ENCODE data around the gene RASSF8. TPM values are rescaled to one million over a fixed set of nuclear protein-coding genes. Genes with fewer than 3 reads are reported as not detected.

The RASSF8 gene
- total and polyA plus RNA-seq, 2 experiments from 2014 or later, result 11.5 to 30.6 TPM

GRCh38 chr12:25979059-25979458 is 20.6 kb downstream of the RASSF8 start:
- H3K9me2 ChIP-seq (ENCODE audit: insufficient read depth), result no peaks in the 10 kb centered on the region
- no peak overlapping the region for H3K4me3 ChIP-seq
- no peaks in the 10 kb centered on the region for H3F3A ChIP-seq (replicated peaks; ENCODE audit: low read depth)
- peaks cover 100% of the 10 kb centered on the region for H3K79me2 ChIP-seq (replicated peaks; ENCODE audit: insufficient read depth)
- Mint-ChIP-seq H3K4me3 (no peak overlapping the region), H3K4me1 (peaks cover 25% of the 10 kb centered on the region), H3K27ac (no peak overlapping the region), H3K9me3 (no peaks in the 10 kb centered on the region), H3K27me3 (ENCODE audit: insufficient read depth, low read depth, poor library complexity) (no peaks in the 10 kb centered on the region), H3K36me3 (ENCODE audit: low read depth) (no peaks in the 10 kb centered on the region)
- H3K27me3 ChIP-seq (ENCODE audit: insufficient read depth), result no peaks in the 10 kb centered on the region
- no peak for DNase-seq (ENCODE audit: low spot score)
- TF ChIP-seq ZNF331 (CRISPR knock-in tag; IDR thresholded peaks at IDR 0.05; ENCODE audit: low read depth) (no peak), POLR2AphosphoS5 (IDR thresholded peaks at IDR 0.05; ENCODE audit: low read depth) (no peak), JUNB (IDR thresholded peaks at IDR 0.05; ENCODE audit: unreplicated experiment) (no peak), ZNF462 (CRISPR knock-in tag; IDR thresholded peaks at IDR 0.05) (0 out of 2 replicates have a peak, but pooled peaks have one; percentile 9), REST (IDR thresholded peaks at IDR 0.05; ENCODE audit: unreplicated experiment) (no peak), CREB1 (CRISPR knock-in tag; IDR thresholded peaks at IDR 0.05; ENCODE audit: low read depth) (no peak), CTCF (conservative IDR thresholded peaks at IDR 0.05; ENCODE audit: low read depth in 2 of 2) (no peak), ETS1 (IDR thresholded peaks at IDR 0.05) (no peak), EZH2phosphoT487 (IDR thresholded peaks at IDR 0.05; ENCODE audit: unreplicated experiment) (no peak)
- no peak overlapping the region for H3K4me2 ChIP-seq
- H3K27ac ChIP-seq (ENCODE audit: low read depth), result no peak overlapping the region
- peak; percentile 79 for ATAC-seq
- no peak overlapping the region for H2AFZ ChIP-seq
- no peaks in the 10 kb centered on the region; the same call in 1 of the 2 replicates for H4K20me1 ChIP-seq (replicated peaks; ENCODE audit: insufficient read depth)
- no peaks in the 10 kb centered on the region for H3K36me3 ChIP-seq (ENCODE audit: insufficient read depth)
- H3K4me1 ChIP-seq (ENCODE audit: insufficient read depth), result peaks cover 19% of the 10 kb centered on the region
